Trophoblast cell (in vitro differentiated cells and primary cell): ENCODE measurements around the gene MSANTD2.
A peak's percentile ranks its signal among the peaks of the same experiment; 100 is the strongest.

Experiments used
- DNase-seq, 2 donors: peaks; one replicate each; pipeline ENCODE4 v3.0.0-alpha.2; 2016
- H2AFZ ChIP-seq: 2 replicates; pipeline ENCODE4 v1.6.1; 2013; ENCODE audit warnings: low read length, moderate library complexity, mild to moderate bottlenecking; ENCODE audit not compliant: insufficient read depth, poor library complexity
- H2AK5ac ChIP-seq: 2 replicates; pipeline ENCODE4 v1.6.1; 2013; ENCODE audit warnings: mild to moderate bottlenecking, low read length
- H2BK120ac ChIP-seq: 2 replicates; pipeline ENCODE4 v1.6.1; 2013; ENCODE audit warnings: low read length, mild to moderate bottlenecking, moderate library complexity; ENCODE audit not compliant: insufficient read depth, poor library complexity
- H2BK12ac ChIP-seq: 2 replicates; pipeline ENCODE4 v1.6.1; 2013; ENCODE audit warnings: mild to moderate bottlenecking, low read length, moderate library complexity
- H2BK5ac ChIP-seq: 2 replicates; pipeline ENCODE4 v1.6.1; 2013; ENCODE audit warnings: low read length, low read depth, moderate library complexity, mild to moderate bottlenecking; ENCODE audit not compliant: poor library complexity
- H3K14ac ChIP-seq: 2 replicates; pipeline ENCODE4 v1.6.1; 2013; ENCODE audit warnings: mild to moderate bottlenecking, low read length
- H3K18ac ChIP-seq: 2 replicates; pipeline ENCODE4 v1.6.1; 2013; ENCODE audit warnings: mild to moderate bottlenecking, low read length
- H3K23ac ChIP-seq: 2 replicates; pipeline ENCODE4 v1.6.1; 2013; ENCODE audit warnings: low read length
- H3K27ac ChIP-seq: 2 replicates; pipeline ENCODE4 v1.5.1; 2013; ENCODE audit warnings: low read depth, mild to moderate bottlenecking, inconsistent platforms, low read length, moderate library complexity
- H3K27me3 ChIP-seq: 2 replicates; pipeline ENCODE4 v1.6.1; 2013; ENCODE audit warnings: inconsistent platforms, mild to moderate bottlenecking, low read length, moderate library complexity; ENCODE audit not compliant: insufficient read depth
- H3K36me3 ChIP-seq, 2 experiments: 1 replicate in 1 of 2; 2 replicates in 1 of 2; pipeline ENCODE4 v1.6.1; 2013; ENCODE audit warnings: low read length in 2 of 2, mild to moderate bottlenecking in 2 of 2, moderate library complexity in 1 of 2; ENCODE audit not compliant: insufficient read depth in 2 of 2, control insufficient read depth in 1 of 2
- H3K4ac ChIP-seq: 2 replicates; pipeline ENCODE4 v1.6.1; 2013; ENCODE audit warnings: low read depth, mild to moderate bottlenecking, low read length, moderate library complexity
- H3K4me1 ChIP-seq, 2 experiments: 1 replicate in 1 of 2; 2 replicates in 1 of 2; pipeline ENCODE4 v1.6.1; 2013; ENCODE audit warnings: low read length in 2 of 2, mild to moderate bottlenecking in 2 of 2, moderate library complexity in 1 of 2; ENCODE audit not compliant: insufficient read depth in 2 of 2, control insufficient read depth in 1 of 2
- H3K4me2 ChIP-seq: 2 replicates; pipeline ENCODE4 v1.6.1; 2013; ENCODE audit warnings: inconsistent platforms, mild to moderate bottlenecking, low read length, moderate library complexity
- H3K4me3 ChIP-seq: 2 replicates; pipeline ENCODE4 v1.5.1; 2013; ENCODE audit warnings: mild to moderate bottlenecking, low read depth, low read length, inconsistent platforms
- H3K79me1 ChIP-seq: one replicate; pipeline ENCODE4 v1.6.1; 2013; ENCODE audit warnings: low read length
- H3K79me2 ChIP-seq: 2 replicates; pipeline ENCODE4 v1.6.1; 2013; ENCODE audit warnings: low read length, mild to moderate bottlenecking; ENCODE audit not compliant: control insufficient read depth, insufficient read depth, poor library complexity
- H3K9ac ChIP-seq: 2 replicates; pipeline ENCODE4 v1.6.1; 2013; ENCODE audit warnings: mild to moderate bottlenecking, low read length
- H3K9me3 ChIP-seq: 2 replicates; pipeline ENCODE4 v1.6.1; 2013; ENCODE audit warnings: low read depth, mild to moderate bottlenecking, control low read depth, inconsistent platforms, low read length; ENCODE audit not compliant: insufficient read depth
- H4K12ac ChIP-seq: 2 replicates; pipeline ENCODE4 v1.6.1; 2013; ENCODE audit warnings: low read depth, mild to moderate bottlenecking, low read length, moderate library complexity
- H4K8ac ChIP-seq: 2 replicates; pipeline ENCODE4 v1.6.1; 2013; ENCODE audit warnings: low read depth, mild to moderate bottlenecking, low read length, moderate library complexity
- H4K91ac ChIP-seq: one replicate; pipeline ENCODE4 v1.6.1; 2013; ENCODE audit warnings: low read depth, mild to moderate bottlenecking, low read length, moderate library complexity
- whole genome bisulfite sequencing: extraction: QIAGEN DNeasy Blood & Tissue Kit; methylation state at CpG from one replicate; pipeline ENCODE4 v1.1.7; 2013; ENCODE audit warnings: missing lambda C conversion rate; ENCODE audit not compliant: insufficient read length, insufficient coverage; ENCODE audit errors: extremely low coverage; 5-methylcytosine and 5-hydroxymethylcytosine counted together

Gene MSANTD2

GRCh38 chr11:124754710-124755109, 45.5 kb downstream of the MSANTD2 start:
- peaks cover 60% of the 10 kb centered on the region for H3K27me3 ChIP-seq
- H3K4me3 ChIP-seq: no peak overlapping the region
- H3K36me3 ChIP-seq: no peaks in the 10 kb centered on the region
- peaks cover 5 to 12% of the 10 kb centered on the region in 2 experiments for H3K4me1 ChIP-seq
- H3K79me1 ChIP-seq: no peaks in the 10 kb centered on the region
- H3K4ac ChIP-seq: no peak overlapping the region
- no peak overlapping the region for H3K18ac ChIP-seq
- no peak overlapping the region for H2AFZ ChIP-seq
- no peak overlapping the region for H2AK5ac ChIP-seq
- no peak overlapping the region for H2BK5ac ChIP-seq
- H4K91ac ChIP-seq: no peak overlapping the region
- H3K4me2 ChIP-seq: no peak overlapping the region
- H3K23ac ChIP-seq: no peak overlapping the region
- no peak overlapping the region for H3K27ac ChIP-seq
- no peak overlapping the region for H4K12ac ChIP-seq
- H3K14ac ChIP-seq: no peak overlapping the region
- H4K8ac ChIP-seq: no peak overlapping the region
- no peak overlapping the region for H3K9ac ChIP-seq
- WGBS: no CpG with 5 or more reads among the region's 6 CpGs
- no peaks in the 10 kb centered on the region for H3K79me2 ChIP-seq
- no peak for DNase-seq
- H2BK120ac ChIP-seq: no peak overlapping the region
- H2BK12ac ChIP-seq: no peak overlapping the region
- peaks cover 13% of the 10 kb centered on the region for H3K9me3 ChIP-seq

GRCh38 chr11:124754309-124754708, 45.9 kb downstream of the MSANTD2 start:
- no peak overlapping the region for H2BK120ac ChIP-seq
- no peak overlapping the region for H4K91ac ChIP-seq
- no peaks in the 10 kb centered on the region for H3K36me3 ChIP-seq
- no peak overlapping the region for H2AFZ ChIP-seq
- no peak overlapping the region for H3K18ac ChIP-seq
- H3K9me3 ChIP-seq: peaks cover 11% of the 10 kb centered on the region
- peaks cover 2 to 10% of the 10 kb centered on the region in 2 experiments for H3K4me1 ChIP-seq
- no peak overlapping the region for H3K9ac ChIP-seq
- no peak overlapping the region for H2BK5ac ChIP-seq
- WGBS: no CpG with 5 or more reads among the region's 4 CpGs
- peaks cover 59% of the 10 kb centered on the region for H3K27me3 ChIP-seq
- H3K4ac ChIP-seq: no peak overlapping the region
- H3K4me3 ChIP-seq: no peak overlapping the region
- H3K79me2 ChIP-seq: no peaks in the 10 kb centered on the region
- no peaks in the 10 kb centered on the region for H3K79me1 ChIP-seq
- H4K12ac ChIP-seq: no peak overlapping the region
- no peak for DNase-seq
- no peak overlapping the region for H4K8ac ChIP-seq
- no peak overlapping the region for H3K23ac ChIP-seq
- H3K14ac ChIP-seq: no peak overlapping the region
- no peak overlapping the region for H3K27ac ChIP-seq
- no peak overlapping the region for H2BK12ac ChIP-seq
- H2AK5ac ChIP-seq: no peak overlapping the region
- no peak overlapping the region for H3K4me2 ChIP-seq

- H3K79me2 ChIP-seq: no peaks in the 10 kb centered on the region
- DNase-seq: no peak
- H4K8ac ChIP-seq: no peak overlapping the region
- H3K4ac ChIP-seq: no peak overlapping the region
- H3K14ac ChIP-seq: no peak overlapping the region
- no peak overlapping the region for H2BK5ac ChIP-seq
- no peaks in the 10 kb centered on the region for H3K36me3 ChIP-seq
- H2BK12ac ChIP-seq: no peak overlapping the region
- peaks cover 0 to 4% of the 10 kb centered on the region in 2 experiments for H3K4me1 ChIP-seq
- no CpG with 5 or more reads among the region's 7 CpGs for WGBS
- H2AK5ac ChIP-seq: no peak overlapping the region
- H2AFZ ChIP-seq: no peak overlapping the region
- no peak overlapping the region for H3K23ac ChIP-seq
- H3K18ac ChIP-seq: no peak overlapping the region
- no peak overlapping the region for H3K27ac ChIP-seq
- peaks cover 57% of the 10 kb centered on the region for H3K27me3 ChIP-seq
- peaks cover 8% of the 10 kb centered on the region for H3K9me3 ChIP-seq
- no peak overlapping the region for H2BK120ac ChIP-seq
- H3K4me2 ChIP-seq: no peak overlapping the region
- no peak overlapping the region for H4K12ac ChIP-seq
- peak overlapping the region; percentile 35 for H3K4me3 ChIP-seq
- no peak overlapping the region for H4K91ac ChIP-seq
- no peak overlapping the region for H3K9ac ChIP-seq
- H3K79me1 ChIP-seq: no peaks in the 10 kb centered on the region
Measured at GRCh38 chr11:124753624-124754023, 46.6 kb downstream of the MSANTD2 start.

DNA sequence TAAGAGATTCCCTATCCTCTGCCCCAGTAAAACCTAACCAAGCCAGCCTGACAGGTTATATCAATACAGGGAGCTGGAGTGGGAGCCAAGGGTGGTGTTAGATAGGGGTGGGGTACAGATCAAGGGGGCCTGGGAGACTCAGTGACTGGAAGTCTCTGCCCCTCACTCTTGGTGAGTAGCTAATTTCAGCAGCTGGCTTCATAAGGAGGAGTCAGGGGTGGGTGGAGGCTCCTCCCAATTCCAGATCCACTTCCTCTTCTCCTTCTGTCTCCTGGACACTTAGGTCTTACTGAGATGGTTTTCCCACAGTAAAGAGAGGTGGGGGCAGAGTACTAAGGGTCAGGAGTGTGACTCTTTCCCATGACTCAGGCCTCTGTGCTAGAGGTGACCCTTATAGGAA, 47.0 kb downstream of the MSANTD2 start:
- H4K8ac ChIP-seq: no peak overlapping the region
- H3K4ac ChIP-seq: no peak overlapping the region
- no peak overlapping the region for H3K27ac ChIP-seq
- H3K36me3 ChIP-seq: no peaks in the 10 kb centered on the region
- H3K18ac ChIP-seq: no peak overlapping the region
- peaks cover 57% of the 10 kb centered on the region for H3K27me3 ChIP-seq
- no peak overlapping the region for H3K23ac ChIP-seq
- no peak overlapping the region for H2BK120ac ChIP-seq
- no peak for DNase-seq
- no peaks in the 10 kb centered on the region for H3K79me1 ChIP-seq
- H3K9me3 ChIP-seq: peaks cover 8% of the 10 kb centered on the region
- no peak overlapping the region for H2BK5ac ChIP-seq
- H4K91ac ChIP-seq: no peak overlapping the region
- H2AFZ ChIP-seq: no peak overlapping the region
- H2AK5ac ChIP-seq: no peak overlapping the region
- no peaks in the 10 kb centered on the region for H3K79me2 ChIP-seq
- H2BK12ac ChIP-seq: no peak overlapping the region
- no peak overlapping the region for H3K9ac ChIP-seq
- H3K4me1 ChIP-seq: peaks cover 0 to under 1% of the 10 kb centered on the region in 2 experiments
- H3K4me2 ChIP-seq: no peak overlapping the region
- no peak overlapping the region for H3K4me3 ChIP-seq
- no peak overlapping the region for H4K12ac ChIP-seq
- no peak overlapping the region for H3K14ac ChIP-seq
